Keratinocyte (primary cell): ENCODE measurements around the gene PRKN.

ENCODE experiments used
- CTCF ChIP-seq, 3 experiments: IDR thresholded peaks in 1 of 3; conservative IDR thresholded peaks in 1 of 3; optimal IDR thresholded peaks in 1 of 3; 2 replicates in 2 of 3; 3 replicates in 1 of 3; pipeline versions ENCODE3 to v1.5.1; 2011; ENCODE audit warnings: low read length in 3 of 3, mild to moderate bottlenecking in 3 of 3, moderate library complexity in 2 of 3, control low read depth in 1 of 3, inconsistent platforms in 1 of 3; ENCODE audit not compliant: insufficient read depth in 2 of 3; ENCODE audit errors: extremely low read depth in 1 of 3
- EZH2 ChIP-seq: IDR thresholded peaks from one replicate; pipeline ENCODE4 v1.6.1; 2012; ENCODE audit warnings: inconsistent platforms, mild to moderate bottlenecking, low read length, moderate library complexity

GRCh38 chr6:161804838-161805237, 922.7 kb downstream of the PRKN start:
- TF ChIP-seq CTCF (optimal IDR thresholded peaks at IDR 0.05 in 1 of 3, IDR thresholded peaks at IDR 0.05 in 1 of 3, conservative IDR thresholded peaks at IDR 0.05 in 1 of 3; ENCODE audit: extremely low read depth in 1 of 3, insufficient read depth in 2 of 3, low read length in 3 of 3) = no peak
- no peak for TF ChIP-seq EZH2
